Osteoblast (primary cell): Measurements from ENCODE around the gene CEND1. TPM values are rescaled to one million over a fixed set of nuclear protein-coding genes. Genes with fewer than 3 reads are reported as not detected.

ENCODE experiments used
- DNase-seq: peaks from one replicate; pipeline ENCODE4 v3.0.0; 2011; ENCODE audit warnings: low spot score, mixed read lengths; ENCODE audit not compliant: insufficient read length; ENCODE audit errors: missing footprints
- H2AFZ ChIP-seq: 2 replicates; pipeline ENCODE4 v1.6.0; 2011; ENCODE audit warnings: mild to moderate bottlenecking, low read length
- H3K27ac ChIP-seq: 2 replicates; pipeline ENCODE4 v1.5.1; 2011; ENCODE audit warnings: mild to moderate bottlenecking, low read depth, low read length, moderate library complexity
- H3K27me3 ChIP-seq: 2 replicates; pipeline ENCODE4 v1.6.0; 2012; ENCODE audit warnings: mild to moderate bottlenecking, control low read depth, inconsistent platforms, low read length, moderate library complexity; ENCODE audit not compliant: insufficient read depth
- H3K36me3 ChIP-seq: 2 replicates; pipeline ENCODE4 v1.5.1; 2011; ENCODE audit warnings: mild to moderate bottlenecking, low read length, control low read depth, moderate library complexity; ENCODE audit not compliant: insufficient read depth
- H3K4me1 ChIP-seq: 2 replicates; pipeline ENCODE4 v1.5.1; 2011; ENCODE audit warnings: mild to moderate bottlenecking, low read length, control low read depth, moderate library complexity; ENCODE audit not compliant: insufficient read depth
- H3K4me2 ChIP-seq: 2 replicates; pipeline ENCODE4 v1.6.0; 2011; ENCODE audit warnings: mild to moderate bottlenecking, low read length; ENCODE audit not compliant: insufficient read depth
- H3K4me3 ChIP-seq: fragments of 200-600 bp; sonication (generic); 3 replicates; pipeline ENCODE4 v1.5.1; 2012; ENCODE audit warnings: mild to moderate bottlenecking, low read length, inconsistent platforms; ENCODE audit not compliant: insufficient read depth
- H3K79me2 ChIP-seq: 2 replicates; pipeline ENCODE4 v1.6.0; 2012; ENCODE audit warnings: mild to moderate bottlenecking, low read length, control low read depth, inconsistent platforms; ENCODE audit not compliant: insufficient read depth
- H3K9me3 ChIP-seq: 2 replicates; pipeline ENCODE4 v1.5.1; 2011; ENCODE audit warnings: low read depth, low read length, control low read depth
- H4K20me1 ChIP-seq: 2 replicates; pipeline ENCODE4 v1.6.0; 2012; ENCODE audit warnings: mild to moderate bottlenecking, low read length, control low read depth; ENCODE audit not compliant: insufficient read depth
- CTCF ChIP-seq: IDR thresholded peaks from 2 replicates; pipeline ENCODE4 v1.5.1; 2011; ENCODE audit warnings: mild to moderate bottlenecking, low read depth, low read length, moderate library complexity; ENCODE audit errors: extremely low read depth
- total RNA-seq: library from RNA; depleted of rRNA; stranded (reverse); fragments of >200 nt; gene quantifications from 2 replicates; pipeline ENCODE4 v1.2.3, GENCODE V29; 2012

Gene CEND1
- total RNA-seq, 1 donor, result not detected

DNA sequence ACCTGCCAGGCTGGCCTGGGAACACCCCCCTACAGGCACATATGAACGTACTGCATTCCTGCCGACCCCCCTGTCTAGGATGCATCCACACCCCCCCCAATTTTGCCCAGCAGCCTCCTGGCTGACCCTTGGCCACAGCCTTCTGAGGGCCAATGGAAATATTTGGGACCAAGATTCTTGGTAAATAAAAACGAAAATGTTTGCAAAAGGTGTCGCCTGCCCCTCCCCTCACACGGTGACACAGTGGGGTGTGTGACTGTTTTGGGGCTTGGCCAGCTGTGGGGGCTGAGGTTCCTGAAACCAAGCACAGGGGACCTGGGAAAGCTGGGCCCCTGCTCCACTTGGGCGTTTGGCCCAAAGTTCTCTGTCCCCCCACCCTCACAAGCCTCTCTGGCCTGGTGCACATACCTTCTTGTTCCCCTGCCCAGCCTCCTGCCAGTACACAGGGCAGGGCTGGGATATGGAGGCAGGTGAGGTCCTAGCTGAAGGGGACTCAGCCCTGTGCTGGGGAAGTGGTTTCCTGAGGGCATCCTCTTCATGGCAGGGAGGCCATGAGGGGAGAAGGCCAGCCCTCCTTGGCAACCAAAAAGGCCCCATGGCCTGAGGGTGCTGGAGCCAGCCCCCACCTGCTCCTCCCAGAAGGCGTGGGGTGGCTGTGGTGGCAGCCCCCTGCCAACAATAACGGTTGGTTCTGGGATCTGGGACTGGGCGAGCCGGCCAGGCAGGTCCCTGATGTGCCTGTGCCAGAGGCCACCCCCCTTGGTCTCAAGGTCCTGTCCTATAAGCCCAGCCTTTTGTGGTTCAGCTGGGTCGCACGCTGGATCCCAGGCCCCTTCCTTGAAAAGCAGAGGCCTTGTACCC is 35.7 kb upstream of the CEND1 start:
- peaks cover 35% of the 10 kb centered on the region for H3K4me1 ChIP-seq
- peaks cover 35% of the 10 kb centered on the region for H4K20me1 ChIP-seq
- no peak overlapping the region for H3K4me3 ChIP-seq
- no peaks in the 10 kb centered on the region for H3K27me3 ChIP-seq
- no peak overlapping the region for H2AFZ ChIP-seq
- DNase-seq, result no peak
- H3K79me2 ChIP-seq, result peaks cover 20% of the 10 kb centered on the region
- H3K27ac ChIP-seq, result no peak overlapping the region
- H3K36me3 ChIP-seq, result peaks cover 13% of the 10 kb centered on the region
- no peaks in the 10 kb centered on the region for H3K9me3 ChIP-seq
- TF ChIP-seq CTCF, result no peak
- no peak overlapping the region for H3K4me2 ChIP-seq

DNA sequence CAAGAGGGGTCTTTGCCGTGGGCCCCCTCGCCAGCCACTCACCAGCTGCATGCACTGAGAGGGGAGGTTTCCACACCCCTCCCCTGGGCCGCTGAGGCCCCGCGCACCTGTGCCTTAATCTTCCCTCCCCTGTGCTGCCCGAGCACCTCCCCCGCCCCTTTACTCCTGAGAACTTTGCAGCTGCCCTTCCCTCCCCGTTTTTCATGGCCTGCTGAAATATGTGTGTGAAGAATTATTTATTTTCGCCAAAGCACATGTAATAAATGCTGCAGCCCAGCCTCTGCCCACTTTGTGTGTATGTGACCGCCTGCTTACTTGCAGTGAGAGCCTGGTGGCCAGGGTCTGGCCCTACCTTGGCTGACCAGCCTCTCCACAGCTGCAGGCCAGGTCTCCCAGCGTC is 35.1 kb upstream of the CEND1 start:
- Histone ChIP-seq H3K36me3 (peaks cover 13% of the 10 kb centered on the region), H2AFZ (no peak overlapping the region), H3K4me3 (no peak overlapping the region), H3K27me3 (no peaks in the 10 kb centered on the region), H4K20me1 (peaks cover 38% of the 10 kb centered on the region), H3K4me1 (peaks cover 35% of the 10 kb centered on the region), H3K79me2 (peaks cover 27% of the 10 kb centered on the region), H3K9me3 (no peaks in the 10 kb centered on the region), H3K4me2 (no peak overlapping the region), H3K27ac (no peak overlapping the region)
- no peak for DNase-seq
- TF ChIP-seq CTCF, result no peak

GRCh38 chr11:824292-824880 is 34.5 kb upstream of the CEND1 start:
- H3K36me3 ChIP-seq, result peaks cover 13% of the 10 kb centered on the region
- H3K79me2 ChIP-seq, result peaks cover 31% of the 10 kb centered on the region
- no peak overlapping the region for H2AFZ ChIP-seq
- H3K27ac ChIP-seq, result no peak overlapping the region
- H4K20me1 ChIP-seq, result peaks cover 38% of the 10 kb centered on the region
- H3K4me2 ChIP-seq, result no peak overlapping the region
- H3K27me3 ChIP-seq, result no peaks in the 10 kb centered on the region
- H3K4me3 ChIP-seq, result no peak overlapping the region
- TF ChIP-seq CTCF, result no peak
- DNase-seq, result no peak
- peaks cover 29% of the 10 kb centered on the region for H3K4me1 ChIP-seq
- H3K9me3 ChIP-seq, result no peaks in the 10 kb centered on the region

GRCh38 chr11:823441-824291 is 33.8 kb upstream of the CEND1 start:
- DNase-seq, result no peak
- Histone ChIP-seq H3K4me1 (peaks cover 27% of the 10 kb centered on the region), H4K20me1 (peaks cover 38% of the 10 kb centered on the region), H3K27me3 (no peaks in the 10 kb centered on the region), H2AFZ (no peak overlapping the region), H3K9me3 (no peaks in the 10 kb centered on the region), H3K36me3 (peaks cover 13% of the 10 kb centered on the region), H3K4me3 (no peak overlapping the region), H3K27ac (no peak overlapping the region), H3K4me2 (no peak overlapping the region), H3K79me2 (peaks cover 31% of the 10 kb centered on the region)
- TF ChIP-seq CTCF, result no peak
